ENCODE data around the gene GLS2.
A peak's percentile ranks its signal among the peaks of the same experiment; 100 is the strongest.

The GLS2 gene

GRCh38 chr12:56469007-56469930 lies 18.7 kb downstream of the GLS2 start:
- peak overlapping the region; percentile 94 to 97 for H3K4me3 ChIP-seq (replicated peaks in 1 of 2; ENCODE audit: low read depth in 2 of 2, low read length in 2 of 2)
- TF ChIP-seq, protein P1, sequence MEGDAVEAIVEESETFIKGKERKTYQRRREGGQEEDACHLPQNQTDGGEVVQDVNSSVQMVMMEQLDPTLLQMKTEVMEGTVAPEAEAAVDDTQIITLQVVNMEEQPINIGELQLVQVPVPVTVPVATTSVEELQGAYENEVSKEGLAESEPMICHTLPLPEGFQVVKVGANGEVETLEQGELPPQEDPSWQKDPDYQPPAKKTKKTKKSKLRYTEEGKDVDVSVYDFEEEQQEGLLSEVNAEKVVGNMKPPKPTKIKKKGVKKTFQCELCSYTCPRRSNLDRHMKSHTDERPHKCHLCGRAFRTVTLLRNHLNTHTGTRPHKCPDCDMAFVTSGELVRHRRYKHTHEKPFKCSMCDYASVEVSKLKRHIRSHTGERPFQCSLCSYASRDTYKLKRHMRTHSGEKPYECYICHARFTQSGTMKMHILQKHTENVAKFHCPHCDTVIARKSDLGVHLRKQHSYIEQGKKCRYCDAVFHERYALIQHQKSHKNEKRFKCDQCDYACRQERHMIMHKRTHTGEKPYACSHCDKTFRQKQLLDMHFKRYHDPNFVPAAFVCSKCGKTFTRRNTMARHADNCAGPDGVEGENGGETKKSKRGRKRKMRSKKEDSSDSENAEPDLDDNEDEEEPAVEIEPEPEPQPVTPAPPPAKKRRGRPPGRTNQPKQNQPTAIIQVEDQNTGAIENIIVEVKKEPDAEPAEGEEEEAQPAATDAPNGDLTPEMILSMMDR (IDR thresholded peaks at IDR 0.05; ENCODE audit: low read depth, low read length) = no peak
- no peak for DNase-seq (ENCODE audit: low read depth in 2 of 2)

DNA sequence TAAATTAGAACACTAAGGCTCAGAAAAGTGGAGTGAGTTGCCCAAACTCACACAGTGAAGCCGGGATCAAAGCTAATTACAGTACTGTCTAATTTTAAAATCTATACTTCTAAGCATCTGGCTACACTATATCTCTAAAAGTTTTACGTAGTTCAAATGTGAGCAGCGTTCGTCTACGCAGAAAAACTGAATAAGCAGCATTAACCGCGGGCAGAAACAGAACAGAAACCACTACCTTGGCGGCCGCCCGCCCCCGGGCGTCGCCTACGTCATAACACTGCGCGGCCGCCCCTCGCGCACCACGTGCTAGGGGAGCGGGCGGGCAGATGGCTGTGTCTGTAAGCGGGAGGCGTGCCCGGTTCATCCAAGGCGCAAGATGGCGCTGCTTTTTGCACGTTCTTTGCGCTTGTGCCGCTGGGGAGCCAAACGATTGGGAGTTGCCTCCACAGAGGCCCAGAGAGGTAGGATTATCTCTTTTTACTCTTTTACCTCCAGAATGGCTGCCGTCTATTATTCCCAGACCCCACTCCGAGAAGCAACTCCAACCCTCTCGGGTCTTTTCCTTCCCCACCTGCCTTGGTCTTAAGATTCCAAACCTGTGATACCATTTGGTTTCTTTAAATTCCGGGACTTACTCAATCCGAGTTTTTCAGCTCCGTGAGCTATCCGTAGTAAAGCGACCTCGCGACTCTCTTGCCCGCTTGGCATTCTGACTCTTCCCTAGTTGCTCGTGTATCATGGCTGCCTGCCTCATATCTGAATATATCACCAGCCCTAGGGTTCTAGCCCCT lies 19.6 kb downstream of the GLS2 start, which contains the start of gene SPRYD4:
SPRYD4 (plus strand) TSS at position 363 of the 791 bp plus-strand sequence; CDS start at position 377, 14 bp downstream.
- H3K4me3 ChIP-seq (replicated peaks in 1 of 2; ENCODE audit: low read depth in 2 of 2, low read length in 2 of 2) = peak within 1 kb of the TSS; percentile 94 to 97
- DNase-seq (ENCODE audit: low read depth in 2 of 2) = peak; percentile 93 to 94
- TF ChIP-seq, protein P1 (IDR thresholded peaks at IDR 0.05; ENCODE audit: low read depth, low read length) = no peak

- H3K4me3 ChIP-seq (replicated peaks in 1 of 2; ENCODE audit: low read depth in 2 of 2, low read length in 2 of 2) = no peak overlapping the region
- TF ChIP-seq, protein P1 (IDR thresholded peaks at IDR 0.05; ENCODE audit: low read depth, low read length) = no peak
- no peak for DNase-seq (ENCODE audit: low read depth in 2 of 2)
Observed at GRCh38 chr12:56462565-56462964, 25.4 kb downstream of the GLS2 start.

DNA sequence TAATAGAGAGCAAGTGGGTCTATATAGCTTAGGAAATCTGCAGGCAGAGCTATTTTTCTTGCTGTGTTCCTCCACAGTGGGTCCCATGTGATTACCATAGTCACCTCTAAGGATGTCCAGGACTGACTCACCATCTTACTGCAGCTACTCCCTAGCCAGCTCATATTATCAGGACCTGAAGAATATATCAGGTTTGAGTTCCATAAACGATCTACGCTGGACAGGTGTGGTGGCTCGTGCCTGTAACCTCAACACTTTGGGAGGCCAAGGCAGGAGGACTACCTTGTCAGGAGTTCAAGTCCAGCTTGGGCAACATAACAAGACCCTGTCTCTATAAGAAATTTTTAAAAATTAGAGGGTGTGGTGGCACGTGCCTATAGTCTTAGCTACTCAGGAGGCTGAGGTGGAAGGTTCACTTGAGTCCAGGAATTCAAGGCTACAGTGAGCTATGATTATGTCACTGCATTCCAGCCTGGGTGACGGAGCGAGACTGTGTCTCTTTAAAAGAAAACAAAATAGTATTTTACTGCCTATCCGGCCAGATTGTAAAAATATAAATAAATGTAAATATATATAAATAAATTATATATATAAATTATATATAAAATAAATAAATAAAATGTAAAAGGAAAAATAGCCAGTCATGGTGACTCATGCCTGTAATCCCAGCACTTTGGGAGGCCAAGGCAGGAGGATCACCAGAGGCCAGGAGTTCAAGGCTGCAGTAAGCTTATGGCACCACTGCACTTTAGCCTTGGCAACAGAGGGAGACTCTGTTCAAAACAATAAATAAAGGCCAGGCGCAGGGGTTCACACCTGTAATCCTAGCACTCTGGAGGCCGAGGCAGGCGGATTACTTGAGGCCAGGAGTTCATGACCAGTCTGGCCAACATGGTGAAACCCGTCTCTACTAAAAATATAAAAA lies 26.5 kb downstream of the GLS2 start:
- peak in 1 of 2 donors; percentile 70 for DNase-seq (ENCODE audit: low read depth in 2 of 2)
- TF ChIP-seq, protein P1 (IDR thresholded peaks at IDR 0.05; ENCODE audit: low read depth, low read length) = no peak
- no peak overlapping the region for H3K4me3 ChIP-seq (replicated peaks in 1 of 2; ENCODE audit: low read depth in 2 of 2, low read length in 2 of 2)

DNA sequence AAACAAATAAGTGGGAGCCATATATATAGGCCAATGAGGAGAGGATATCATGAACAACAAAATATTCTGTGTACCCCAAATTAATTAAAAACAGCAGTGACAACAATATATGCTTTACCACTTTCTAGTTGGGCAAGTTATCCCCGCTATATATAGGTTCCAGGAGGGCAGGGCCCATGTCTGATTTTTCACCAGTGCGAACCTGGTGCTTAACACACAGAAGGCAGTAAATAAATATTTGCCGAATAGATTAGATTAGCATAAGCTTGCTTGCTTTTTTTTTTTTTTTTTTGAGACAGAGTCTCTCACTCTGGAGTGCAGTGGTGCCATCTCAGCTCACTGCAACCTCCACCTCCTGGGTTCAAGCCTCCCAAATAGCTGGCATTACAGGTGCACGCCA lies 30.1 kb downstream of the GLS2 start:
- DNase-seq (ENCODE audit: low read depth in 2 of 2) = no peak
- TF ChIP-seq, protein P1 (IDR thresholded peaks at IDR 0.05; ENCODE audit: low read depth, low read length) = no peak
- H3K4me3 ChIP-seq (replicated peaks in 1 of 2; ENCODE audit: low read depth in 2 of 2, low read length in 2 of 2) = no peak overlapping the region

GRCh38 chr12:56454557-56454956 lies 33.4 kb downstream of the GLS2 start, which contains the start of gene MIP:
MIP (minus strand) TSS chr12:56454657; CDS start chr12:56454613, 44 bp downstream.
- no peak for DNase-seq (ENCODE audit: low read depth in 2 of 2)
- no peak within 1 kb of the TSS for H3K4me3 ChIP-seq (replicated peaks in 1 of 2; ENCODE audit: low read depth in 2 of 2, low read length in 2 of 2)
- TF ChIP-seq, protein P1 (IDR thresholded peaks at IDR 0.05; ENCODE audit: low read depth, low read length) = no peak

All from cardiac fibroblast (primary cell).